Bronchial epithelial cell (primary cell): ENCODE measurements around the gene SVIL. TPM values are rescaled to one million over a fixed set of nuclear protein-coding genes. Genes with fewer than 3 reads are reported as not detected.
"Not testable (repeated sequence)": the region's sequence is repeated elsewhere in the genome, so short reads cannot be mapped to it uniquely, and the experiment has no call there.

Experiments
- DNase-seq: peaks from one replicate; pipeline ENCODE4 v3.0.0-alpha.2; 2010; ENCODE audit warnings: low read depth
- FAIRE-seq: peaks from 2 replicates; lab custom pipeline; 2011; peaks lifted over from hg19 to GRCh38; lab: Jason Lieb, UNC
- H3K27me3 ChIP-seq: 2 replicates; pipeline ENCODE4 v1.5.1; 2011; ENCODE audit warnings: low read length; ENCODE audit not compliant: control insufficient read depth, insufficient read depth
- H3K36me3 ChIP-seq: 2 replicates; pipeline ENCODE4 v1.5.1; 2011; ENCODE audit warnings: low read length; ENCODE audit not compliant: control insufficient read depth, insufficient read depth
- H3K4me3 ChIP-seq: 2 replicates; pipeline ENCODE4 v1.5.1; 2011; ENCODE audit warnings: mild to moderate bottlenecking, low read depth, low read length, control low read depth
- total RNA-seq: library from RNA; depleted of rRNA; stranded (reverse); fragments of >200 nt; gene quantifications from 2 replicates; pipeline ENCODE4 v1.2.1, GENCODE V29; 2014
- TF ChIP-seq, protein P1 (sequence below): IDR thresholded peaks from 2 replicates; pipeline ENCODE4 v1.5.1; 2011; ENCODE audit warnings: mild to moderate bottlenecking, moderate library complexity, low read length, control low read depth, inconsistent platforms; ENCODE audit not compliant: insufficient read depth, severe bottlenecking

Gene SVIL
- total RNA-seq, 1 donor from 2014 or later = 12.6 TPM

DNA sequence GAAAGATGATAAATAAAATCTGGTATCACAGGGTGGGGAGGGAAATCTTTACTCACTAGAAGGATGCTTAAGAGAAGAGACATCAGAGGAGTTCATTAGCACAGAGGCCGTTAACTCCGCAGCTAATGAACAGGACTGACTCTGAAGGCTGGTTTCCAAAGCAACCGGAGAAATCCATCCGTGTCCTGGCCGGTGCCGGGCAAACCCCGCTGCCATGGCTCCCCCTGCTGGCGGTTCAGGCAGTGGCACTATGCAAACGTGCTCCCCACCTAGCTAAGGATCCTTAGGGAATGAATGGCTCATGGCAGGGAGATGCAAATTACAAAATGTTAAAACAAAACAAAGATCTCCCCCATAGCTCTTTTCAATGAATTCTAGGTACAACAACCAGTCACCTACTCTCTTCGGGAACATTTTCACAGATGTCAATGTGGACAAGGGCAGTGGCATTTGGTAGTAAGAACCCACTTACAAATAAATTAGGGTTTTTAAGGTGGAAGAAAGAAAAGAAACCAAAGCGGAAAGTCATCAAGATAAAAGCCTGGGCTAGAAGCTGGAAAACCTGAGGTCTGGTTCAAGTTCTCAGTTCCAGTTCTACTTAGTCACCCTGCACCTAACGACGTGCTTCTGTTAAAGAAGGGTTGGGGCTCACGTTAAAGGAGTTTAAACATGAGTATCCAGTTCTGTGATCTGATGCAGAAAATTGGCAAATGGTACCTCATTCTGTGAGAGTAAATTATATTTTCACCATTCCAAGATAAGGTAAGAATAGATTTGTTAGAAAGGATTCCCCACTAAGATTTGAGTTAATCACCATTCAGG is 138.2 kb downstream of the SVIL start:
- FAIRE-seq (no peak), DNase-seq (peak; percentile 49)
- H3K4me3 ChIP-seq = no peak overlapping the region
- H3K36me3 ChIP-seq = peaks cover 5% of the 10 kb centered on the region
- H3K27me3 ChIP-seq = no peaks in the 10 kb centered on the region
- TF ChIP-seq, protein P1, sequence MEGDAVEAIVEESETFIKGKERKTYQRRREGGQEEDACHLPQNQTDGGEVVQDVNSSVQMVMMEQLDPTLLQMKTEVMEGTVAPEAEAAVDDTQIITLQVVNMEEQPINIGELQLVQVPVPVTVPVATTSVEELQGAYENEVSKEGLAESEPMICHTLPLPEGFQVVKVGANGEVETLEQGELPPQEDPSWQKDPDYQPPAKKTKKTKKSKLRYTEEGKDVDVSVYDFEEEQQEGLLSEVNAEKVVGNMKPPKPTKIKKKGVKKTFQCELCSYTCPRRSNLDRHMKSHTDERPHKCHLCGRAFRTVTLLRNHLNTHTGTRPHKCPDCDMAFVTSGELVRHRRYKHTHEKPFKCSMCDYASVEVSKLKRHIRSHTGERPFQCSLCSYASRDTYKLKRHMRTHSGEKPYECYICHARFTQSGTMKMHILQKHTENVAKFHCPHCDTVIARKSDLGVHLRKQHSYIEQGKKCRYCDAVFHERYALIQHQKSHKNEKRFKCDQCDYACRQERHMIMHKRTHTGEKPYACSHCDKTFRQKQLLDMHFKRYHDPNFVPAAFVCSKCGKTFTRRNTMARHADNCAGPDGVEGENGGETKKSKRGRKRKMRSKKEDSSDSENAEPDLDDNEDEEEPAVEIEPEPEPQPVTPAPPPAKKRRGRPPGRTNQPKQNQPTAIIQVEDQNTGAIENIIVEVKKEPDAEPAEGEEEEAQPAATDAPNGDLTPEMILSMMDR = peak; percentile 94

DNA sequence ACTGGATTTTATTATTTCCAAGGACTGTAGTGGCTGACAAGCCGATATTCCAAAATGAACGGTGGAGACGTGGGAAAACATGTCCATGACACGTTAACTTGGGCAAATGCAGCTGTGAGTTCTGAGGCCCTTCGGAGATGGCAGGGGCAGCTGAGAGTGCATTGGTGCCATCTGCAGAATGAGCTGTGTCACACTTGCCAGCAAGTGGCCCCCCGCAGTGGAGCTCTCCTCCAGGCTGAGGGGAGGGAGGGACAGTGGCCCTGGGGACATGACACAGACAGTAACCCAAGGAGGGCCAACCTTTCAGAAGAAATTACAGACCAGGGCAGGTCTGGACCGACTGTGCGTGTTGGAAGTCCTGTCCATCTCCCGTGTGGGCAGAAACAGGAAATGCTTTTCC is 139.4 kb downstream of the SVIL start:
- Histone ChIP-seq H3K4me3 (no peak overlapping the region), H3K27me3 (no peaks in the 10 kb centered on the region), H3K36me3 (peaks cover 5% of the 10 kb centered on the region)
- TF ChIP-seq, protein P1 = no peak
- no peak for FAIRE-seq
- DNase-seq = no peak

DNA sequence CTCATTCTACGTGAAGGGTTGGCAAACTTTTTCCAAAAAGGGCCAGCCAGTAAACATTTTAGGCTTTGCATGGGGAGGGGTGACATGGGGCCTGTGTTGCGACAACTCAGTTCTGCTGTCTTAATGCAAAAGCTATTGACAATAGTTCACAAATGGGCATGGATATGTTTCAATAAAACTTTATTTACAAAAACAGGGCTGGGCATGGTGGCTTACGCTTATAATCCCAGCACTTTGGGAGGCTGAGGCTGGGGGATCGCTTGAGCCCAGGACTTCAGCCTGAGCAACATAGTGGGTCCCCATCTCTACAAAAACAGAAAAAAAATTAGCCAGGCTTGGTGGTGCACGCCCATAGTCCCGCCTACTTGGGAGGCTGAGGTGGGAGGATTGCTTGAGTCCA is 141.1 kb downstream of the SVIL start:
- TF ChIP-seq, protein P1 = no peak
- FAIRE-seq (no peak), DNase-seq (no peak)
- no peaks in the 10 kb centered on the region for H3K27me3 ChIP-seq
- peaks cover 4% of the 10 kb centered on the region for H3K36me3 ChIP-seq
- H3K4me3 ChIP-seq = no peak overlapping the region

DNA sequence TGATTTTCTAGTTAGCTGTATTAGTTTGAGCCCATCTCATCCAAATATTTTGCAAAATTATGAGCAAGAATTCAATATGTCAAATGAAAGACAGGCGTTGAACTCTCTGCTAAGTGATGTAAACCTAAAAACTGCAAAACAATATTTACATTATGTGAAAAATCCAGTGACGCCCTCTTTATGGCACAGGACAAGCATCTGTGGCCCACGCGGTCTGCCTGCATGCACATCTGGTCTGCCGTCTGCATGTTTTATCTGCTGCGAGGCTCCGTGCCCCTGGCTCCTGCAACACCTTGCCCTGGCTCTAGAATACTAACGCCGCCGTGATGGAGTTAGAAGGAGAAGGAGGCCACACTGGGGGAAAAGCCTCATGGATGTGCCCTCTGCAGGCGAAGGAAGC is 142.0 kb downstream of the SVIL start:
- TF ChIP-seq, protein P1 = no peak
- DNase-seq (no peak), FAIRE-seq (no peak)
- peaks cover 4% of the 10 kb centered on the region for H3K36me3 ChIP-seq
- H3K4me3 ChIP-seq = no peak overlapping the region
- no peaks in the 10 kb centered on the region for H3K27me3 ChIP-seq

DNA sequence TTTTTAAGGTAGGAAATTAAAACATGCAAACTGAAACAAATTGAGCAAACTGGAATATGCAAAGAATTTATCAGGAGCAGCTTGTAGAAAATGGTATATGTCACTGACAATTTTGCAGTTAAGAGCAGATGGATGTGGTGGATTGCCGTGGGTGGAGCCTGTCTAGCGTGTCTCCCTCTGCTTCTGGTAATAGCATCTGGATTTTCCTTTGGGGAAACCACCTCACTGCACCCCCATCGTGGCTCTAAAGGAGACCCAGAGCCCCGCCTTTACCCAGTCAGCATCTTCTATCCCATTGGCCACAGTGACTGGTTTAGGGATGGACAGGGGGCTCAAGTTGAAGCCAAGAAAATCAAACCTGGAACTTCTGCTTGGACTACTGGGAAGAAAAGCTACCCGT is 142.9 kb downstream of the SVIL start:
- Histone ChIP-seq H3K4me3 (no peak overlapping the region), H3K36me3 (peaks cover 5% of the 10 kb centered on the region), H3K27me3 (no peaks in the 10 kb centered on the region)
- DNase-seq = no peak
- TF ChIP-seq, protein P1 = no peak
- no peak for FAIRE-seq

DNA sequence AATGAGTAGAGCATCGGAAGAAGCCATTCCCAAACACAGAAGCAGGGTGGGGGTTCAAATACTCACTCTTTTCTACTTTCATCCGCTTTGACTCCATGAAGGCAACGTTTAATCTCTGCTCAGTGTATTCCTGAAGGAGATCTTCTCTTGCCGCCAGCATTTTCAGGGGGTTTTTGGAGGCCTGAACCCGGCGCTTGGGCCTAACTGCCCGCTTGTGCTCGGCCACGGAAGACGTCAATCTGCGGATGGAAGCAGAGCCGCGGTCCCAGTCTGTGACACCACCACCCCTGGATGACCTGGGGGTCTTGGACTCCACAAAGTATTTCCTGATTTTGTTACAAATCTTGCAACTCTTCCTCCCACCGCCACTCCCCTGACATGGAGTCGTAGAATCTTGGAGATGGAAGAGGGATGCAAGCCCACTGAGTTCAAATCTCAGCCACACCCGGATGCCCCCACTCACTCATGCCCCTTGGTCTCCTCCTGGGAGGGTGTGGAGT is 143.9 kb downstream of the SVIL start:
- H3K27me3 ChIP-seq, DNase-seq, H3K4me3 ChIP-seq, H3K36me3 ChIP-seq, FAIRE-seq: not testable (repeated sequence)

DNA sequence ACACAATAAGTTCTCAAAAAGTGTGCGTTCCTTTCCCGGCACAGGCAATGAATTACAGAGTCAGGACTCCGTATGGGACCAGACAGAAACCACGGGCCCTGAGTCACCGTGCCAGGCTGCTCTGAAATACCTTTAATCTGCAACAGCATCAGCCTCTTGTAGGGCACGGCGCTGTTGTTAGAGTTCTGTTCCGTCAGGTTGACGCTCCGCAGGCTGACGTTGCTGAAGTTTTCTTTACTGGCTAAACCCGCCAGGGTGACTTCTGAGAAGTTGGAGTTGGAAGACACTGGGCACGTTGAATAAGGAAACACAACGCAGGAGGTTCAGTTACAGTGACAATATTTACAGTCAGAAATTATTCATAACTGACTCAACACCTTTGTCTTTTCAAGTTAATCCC is 146.3 kb downstream of the SVIL start:
- FAIRE-seq (peak; percentile 98), DNase-seq (peak; percentile 89)
- not testable (repeated sequence) for H3K4me3 ChIP-seq, H3K36me3 ChIP-seq, H3K27me3 ChIP-seq
